T-helper 2 cell (primary cell): ENCODE data around the gene METTL4.
A peak's percentile ranks its signal among the peaks of the same experiment; 100 is the strongest.

Experiments
- DNase-seq, 5 experiments: peaks; one replicate each; pipeline versions ENCODE4 v3.0.0 to v3.0.0-alpha.2; 2012 to 2022

The METTL4 gene

DNA sequence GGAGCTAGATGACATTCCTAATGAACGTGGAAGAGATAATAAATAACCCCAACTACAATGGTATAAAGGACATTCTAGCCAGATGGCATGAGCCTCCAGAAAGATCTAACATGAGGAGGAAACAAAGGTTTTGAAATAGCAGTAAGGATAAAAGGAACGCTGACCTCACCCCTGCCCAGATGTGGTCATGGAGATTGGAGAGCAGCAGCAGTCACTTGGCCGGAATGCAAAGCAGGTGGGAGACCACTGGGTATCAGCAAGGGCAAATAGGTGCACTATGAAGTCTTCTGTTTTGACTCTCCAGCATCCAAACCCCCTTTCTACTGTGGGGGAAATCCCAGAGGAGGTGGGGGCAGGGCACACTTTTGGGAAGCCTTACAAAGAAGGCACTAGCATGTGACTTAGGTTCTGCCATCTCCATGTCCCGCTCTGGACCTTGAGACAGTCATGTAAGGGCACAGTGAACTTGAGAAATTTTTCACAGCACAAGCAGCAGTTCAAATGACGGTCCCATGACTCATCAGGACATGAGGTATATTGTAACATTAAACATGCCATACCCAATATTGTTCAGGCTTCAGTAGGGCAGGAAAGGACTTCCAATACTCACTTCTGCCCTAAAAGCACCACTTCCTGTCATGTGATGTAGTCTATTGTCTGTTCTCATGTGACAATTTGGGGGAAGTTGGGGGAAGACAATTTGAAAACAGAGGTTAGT, 55.2 kb downstream of the METTL4 start:
- DNase-seq = peak in 1 of 5 experiments; percentile 53

DNA sequence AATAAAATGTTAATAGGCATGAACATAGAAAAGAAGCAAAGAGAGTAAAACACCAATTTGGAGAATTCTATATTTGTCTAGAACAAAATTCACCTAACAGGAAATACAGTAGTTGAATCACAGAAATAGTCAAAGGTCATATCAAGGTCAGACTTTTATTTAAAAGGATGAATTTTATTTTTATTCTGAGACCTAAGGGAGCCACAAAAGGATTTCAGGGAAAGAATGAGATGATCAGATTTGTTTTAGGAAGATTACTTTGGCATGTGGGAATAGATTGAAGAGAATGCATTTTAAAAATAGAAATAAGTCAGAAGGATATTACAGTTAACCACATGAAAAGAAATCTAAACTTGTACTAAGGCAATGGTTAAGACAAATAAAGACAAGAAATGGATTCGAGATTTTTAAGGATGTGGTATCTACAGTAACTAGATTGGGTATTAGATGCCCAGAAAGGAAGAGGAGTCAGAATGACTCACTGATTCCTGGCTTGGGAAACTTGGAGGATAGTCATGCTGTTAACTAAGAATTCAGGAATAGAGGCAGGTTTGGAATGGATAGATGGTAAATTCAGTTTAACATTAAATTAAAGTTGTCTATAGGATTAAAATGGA, 56.0 kb downstream of the METTL4 start:
- no peak for DNase-seq

DNA sequence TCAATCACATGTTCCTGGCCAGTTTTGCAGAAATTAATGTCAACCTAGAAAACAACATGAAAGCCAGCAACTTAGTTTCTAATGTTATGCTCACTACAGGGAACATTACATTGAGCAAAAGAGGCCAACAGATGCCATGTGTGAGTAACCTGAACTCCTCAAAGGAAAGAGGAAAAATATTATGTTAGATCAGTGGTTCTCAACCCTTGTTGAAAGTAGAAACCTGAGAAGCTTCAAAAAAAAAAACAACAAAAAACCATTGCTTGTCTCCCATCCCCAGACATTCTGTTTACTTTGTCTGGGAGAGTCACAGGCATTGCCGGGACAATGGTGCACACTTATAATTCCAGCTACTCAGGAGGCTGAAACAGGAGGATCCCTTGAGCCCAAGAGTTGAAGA, 57.7 kb downstream of the METTL4 start:
- DNase-seq = no peak

DNA sequence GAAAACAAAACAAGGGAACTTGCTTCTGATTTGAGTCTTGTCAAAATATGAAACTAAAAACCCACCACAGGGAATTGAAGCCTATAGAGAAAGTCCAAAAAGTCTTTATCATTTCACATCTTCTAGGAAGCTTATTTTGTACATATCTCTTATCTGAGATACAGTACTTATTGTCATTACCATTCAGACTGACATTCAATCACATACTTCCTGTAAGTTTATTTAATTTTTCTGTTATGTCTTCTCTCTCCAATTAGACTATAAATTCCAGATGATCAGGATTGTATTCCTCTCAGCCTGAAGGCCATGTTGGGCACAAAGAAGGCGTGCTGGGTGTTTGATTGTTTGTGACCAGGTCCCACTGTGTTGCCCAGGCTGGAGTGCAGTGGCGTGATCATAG, 59.2 kb downstream of the METTL4 start:
- DNase-seq = no peak

DNA sequence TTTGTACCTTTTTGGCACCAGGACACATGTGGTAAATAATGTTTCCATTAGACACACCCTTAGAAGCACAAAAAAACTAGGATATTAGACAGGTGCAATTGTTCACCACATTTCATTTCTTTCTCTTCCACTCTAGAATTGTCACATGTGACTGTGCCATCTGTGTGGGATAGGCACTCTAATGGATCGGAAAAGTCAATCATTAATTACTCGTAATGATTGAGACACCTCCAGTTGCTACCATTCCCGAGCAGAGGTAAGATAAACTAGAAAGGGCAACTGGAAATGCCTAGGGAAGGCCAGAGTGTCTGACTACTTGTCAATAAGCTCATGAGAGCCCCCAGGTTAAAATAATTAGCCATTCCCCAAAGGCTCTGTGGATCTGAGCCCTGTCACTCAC, 59.9 kb downstream of the METTL4 start:
- DNase-seq = no peak

DNA sequence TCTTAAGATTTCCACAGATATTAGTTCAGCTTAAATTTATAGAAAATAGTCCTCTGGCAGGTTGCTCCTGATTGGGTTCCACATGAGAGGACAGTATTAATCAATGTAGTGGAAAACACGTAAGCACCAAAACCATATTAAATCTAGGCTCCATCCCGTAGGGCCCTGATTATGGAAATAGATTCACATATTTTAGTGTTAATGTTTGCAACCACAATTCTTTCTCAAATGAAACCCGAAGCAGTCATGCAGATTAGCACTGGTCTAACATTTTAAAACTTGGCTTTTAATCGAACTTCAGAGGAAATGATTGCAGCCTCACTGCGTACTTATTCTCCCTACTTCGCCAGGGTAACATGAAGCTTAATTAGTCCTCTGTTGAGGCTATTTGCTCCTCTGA, 60.9 kb downstream of the METTL4 start:
- DNase-seq = no peak

DNA sequence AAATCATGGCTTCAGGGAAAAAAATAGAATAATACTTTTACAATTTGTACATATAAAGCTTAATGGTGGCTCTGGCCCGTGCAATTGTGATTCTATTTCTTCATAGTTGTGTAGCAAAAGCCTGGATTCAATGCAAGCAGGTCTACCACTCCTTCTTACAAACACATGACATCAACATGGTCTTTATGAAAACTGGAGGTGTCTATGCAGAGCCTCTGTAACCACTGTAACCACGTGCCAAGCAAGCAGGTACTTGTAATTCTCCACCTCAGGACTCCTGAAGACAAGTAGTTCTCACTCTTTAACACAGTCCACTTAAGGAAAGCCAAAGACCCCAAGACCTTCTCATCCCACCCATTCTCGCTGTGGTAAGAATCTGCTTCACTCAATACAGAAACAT, 62.6 kb downstream of the METTL4 start:
- peak in 1 of 5 experiments; percentile 11 for DNase-seq

DNA sequence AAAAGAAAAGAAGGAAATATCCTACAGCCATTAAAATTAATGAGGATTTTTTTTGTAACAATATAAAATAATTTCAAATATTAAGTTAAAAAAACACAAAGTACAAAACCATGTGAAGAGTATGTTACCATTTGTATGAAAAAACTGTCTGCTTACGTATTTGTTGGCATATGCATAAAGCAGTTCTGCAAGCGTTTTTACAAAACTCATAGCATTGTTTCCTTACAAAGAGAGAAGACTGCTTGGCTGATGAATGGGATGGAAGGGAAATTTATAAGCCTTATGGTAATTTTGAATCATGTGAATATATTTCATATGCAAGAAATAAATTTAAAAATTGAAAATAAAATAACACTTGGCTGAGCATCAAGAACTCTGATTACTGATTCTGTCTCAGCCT, 63.1 kb downstream of the METTL4 start:
- no peak for DNase-seq

DNA sequence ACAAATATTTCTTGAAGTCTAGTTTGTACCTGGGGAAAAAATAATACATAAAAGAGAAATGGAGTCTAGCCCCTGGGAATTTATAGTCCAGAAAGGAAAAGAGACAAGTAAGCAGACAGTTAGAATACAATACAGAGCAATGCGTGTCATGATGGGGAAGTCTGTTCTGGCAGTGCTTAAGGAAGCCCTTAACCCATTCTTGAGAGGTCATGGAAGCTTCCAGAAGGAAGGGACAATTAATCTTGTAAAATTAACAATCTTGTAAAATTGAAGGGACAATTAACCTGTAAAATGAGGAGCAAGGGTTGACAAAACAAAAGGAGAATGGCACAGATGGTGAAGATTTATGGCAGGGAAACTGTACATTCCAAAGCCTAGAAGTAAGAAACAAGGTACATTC, 66.7 kb downstream of the METTL4 start:
- no peak for DNase-seq

DNA sequence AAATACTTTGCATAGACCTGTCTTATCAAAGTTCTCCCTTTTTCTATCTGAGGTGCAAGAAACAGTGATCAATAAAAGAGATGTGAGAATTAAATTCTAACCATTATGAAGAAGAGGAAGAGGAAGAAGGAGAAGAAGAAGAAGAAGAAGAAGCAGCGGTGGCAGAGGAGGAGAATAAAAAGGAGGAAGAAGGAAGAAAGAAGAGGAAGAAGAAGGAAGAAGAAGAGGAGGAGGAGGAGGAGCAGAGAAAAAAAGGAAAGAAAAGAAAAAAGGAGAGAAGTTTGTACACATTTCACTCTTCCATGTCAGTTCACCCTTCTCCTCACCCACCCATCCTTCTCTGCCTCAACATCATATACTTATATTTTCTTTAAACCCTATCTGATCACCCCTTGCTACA, 68.4 kb downstream of the METTL4 start:
- no peak for DNase-seq

DNA sequence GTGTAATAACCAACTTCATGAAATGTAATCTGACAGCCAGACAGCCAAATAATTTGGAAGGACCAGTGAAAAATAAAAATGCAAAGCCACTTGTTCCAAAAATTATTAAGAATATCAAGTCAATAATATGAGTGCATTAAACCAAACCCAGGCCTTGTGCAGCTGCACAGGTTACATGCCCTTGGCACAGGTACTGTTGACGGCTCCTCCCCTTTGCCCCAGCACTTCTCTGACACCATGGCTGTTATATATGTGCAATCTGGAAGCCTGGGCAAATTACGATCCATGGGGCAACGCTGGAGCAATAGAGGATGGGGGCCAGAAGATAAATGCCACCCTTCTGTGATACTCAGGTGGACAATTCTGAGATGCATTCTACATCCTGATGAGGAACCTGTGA, 68.9 kb downstream of the METTL4 start:
- DNase-seq = no peak

DNA sequence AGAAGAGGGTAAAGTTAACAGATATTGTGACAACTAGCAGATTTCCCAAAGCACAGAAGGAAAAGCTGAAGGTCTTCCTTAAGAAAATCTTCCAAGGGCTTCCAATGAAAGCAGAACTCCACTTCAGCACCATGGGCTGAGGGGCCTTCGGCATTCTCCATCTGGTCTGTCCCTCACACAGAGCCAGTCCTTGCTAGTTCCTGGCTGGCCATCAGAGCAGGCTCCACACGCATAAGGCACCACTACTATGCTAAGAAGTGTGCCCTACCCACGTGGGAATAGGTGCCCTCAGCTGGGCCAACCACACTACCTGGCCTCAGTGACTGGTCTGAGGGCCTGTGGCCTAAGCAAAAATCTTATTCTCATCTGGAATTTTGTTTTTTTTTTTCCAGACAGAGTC, 73.5 kb downstream of the METTL4 start:
- DNase-seq = no peak

DNA sequence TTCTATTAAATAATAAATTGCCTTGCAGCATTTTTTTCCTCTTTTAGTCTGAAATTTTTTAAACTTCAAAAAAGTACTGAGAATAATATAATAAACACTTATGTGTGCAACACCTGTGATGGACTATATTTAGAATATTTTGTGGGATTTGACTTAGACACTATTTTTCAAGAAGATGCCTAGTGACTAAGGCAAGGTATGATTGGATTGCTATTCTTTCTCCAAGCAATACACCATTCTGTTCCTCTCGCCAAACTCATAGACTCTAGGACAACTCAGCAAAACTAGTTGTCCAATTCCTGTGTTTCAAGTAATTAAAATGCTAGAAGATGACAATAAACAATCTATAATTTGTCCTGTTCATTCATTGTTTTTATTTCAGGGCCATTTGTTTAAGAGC, 75.9 kb downstream of the METTL4 start:
- no peak for DNase-seq

DNA sequence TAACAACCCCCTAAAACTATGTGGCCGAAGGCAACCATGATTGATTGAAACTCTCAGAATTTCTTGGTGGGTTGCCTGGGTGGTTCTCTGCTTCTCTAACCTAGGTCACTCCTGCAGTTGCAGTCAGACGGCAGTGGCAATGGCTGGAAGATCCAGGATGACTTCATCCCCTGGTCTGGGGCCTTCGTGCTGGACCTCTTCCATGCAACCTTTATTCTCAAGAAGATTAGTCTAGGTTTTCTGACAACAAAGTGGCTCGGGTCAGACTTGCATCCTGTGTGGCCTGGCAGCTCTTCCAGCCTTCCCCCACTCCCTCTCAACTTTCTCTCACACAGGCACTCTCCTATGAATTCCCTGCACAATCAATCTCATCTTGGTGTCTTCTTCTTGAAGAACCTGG, 76.4 kb downstream of the METTL4 start:
- no peak for DNase-seq
